Measurements from ENCODE around the gene ADCY4.
A peak's percentile ranks its signal among the peaks of the same experiment; 100 is the strongest.
"Not testable (repeated sequence)": the region's sequence is repeated elsewhere in the genome, so short reads cannot be mapped to it uniquely, and the experiment has no call there.

ADCY4 gene

DNA sequence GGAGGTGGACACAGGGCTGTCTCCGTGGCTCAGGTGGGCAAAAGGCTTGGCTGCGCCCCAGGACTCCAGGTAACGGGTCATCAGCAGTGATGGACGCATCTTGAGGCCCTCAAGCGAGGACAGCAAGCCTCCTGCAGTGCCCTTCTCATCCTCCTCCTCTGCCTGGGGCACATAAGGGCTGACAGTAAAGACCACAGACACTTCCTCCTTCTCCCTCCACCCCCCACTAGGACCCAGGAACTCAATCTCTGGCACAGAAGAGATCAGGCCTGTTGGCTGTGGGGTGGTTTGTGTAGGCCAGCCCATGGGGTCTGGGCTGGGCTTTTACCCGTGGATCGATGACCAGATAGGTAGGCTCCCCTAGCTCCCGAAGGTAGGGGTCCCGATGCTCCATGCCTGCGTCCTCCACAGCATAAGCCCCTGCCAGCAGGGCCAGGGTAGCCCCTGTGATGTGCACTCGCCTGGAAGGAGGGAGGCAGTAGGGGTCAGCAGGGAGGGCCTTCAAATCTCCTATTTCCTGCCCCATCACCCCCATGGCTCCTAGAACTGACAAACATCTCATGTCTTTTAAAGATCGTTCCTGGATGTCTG is 5.7 kb downstream of the ADCY4 start:
- Histone ChIP-seq H3K4ac (ENCODE audit: low read length) (no peak overlapping the region), H4K8ac (ENCODE audit: low read depth, low read length) (no peak overlapping the region), H3K4me1 (ENCODE audit: control insufficient read depth in 2 of 2, insufficient read depth in 1 of 2, low read depth in 1 of 2, low read length in 2 of 2) (peaks cover 2 to 13% of the 10 kb centered on the region in 2 donors), H3K79me1 (ENCODE audit: low read depth, low read length) (no peaks in the 10 kb centered on the region), H3K4me2 (ENCODE audit: insufficient read depth, low read length, poor library complexity, severe bottlenecking) (no peak overlapping the region), H2BK120ac (ENCODE audit: low read depth, low read length) (no peak overlapping the region), H3K27me3 (ENCODE audit: control insufficient read depth in 3 of 3, insufficient read depth in 3 of 3, low read depth in 1 of 3, low read length in 3 of 3) (peaks cover 7 to 67% (median 44%) of the 10 kb centered on the region in 3 experiments), H3K36me3 (replicated peaks in 1 of 2; ENCODE audit: control insufficient read depth in 2 of 2, insufficient read depth in 2 of 2, low read length in 2 of 2) (no peaks in the 10 kb centered on the region), H2AFZ (ENCODE audit: low read length) (peak overlapping the region; percentile 21), H3K23ac (ENCODE audit: low read depth, low read length, poor library complexity) (no peak overlapping the region), H3K4me3 (ENCODE audit: low read length in 2 of 2) (peak overlapping the region in 1 of 2 donors; percentile 35), H3K14ac (ENCODE audit: low read length) (no peak overlapping the region), H4K91ac (ENCODE audit: low read depth, low read length, poor library complexity) (no peak overlapping the region), H3K18ac (ENCODE audit: low read length) (no peak overlapping the region), H3K9me3 (replicated peaks in 1 of 2; ENCODE audit: control insufficient read depth in 2 of 2, insufficient read depth in 1 of 2, low read depth in 1 of 2, low read length in 2 of 2) (no peaks in the 10 kb centered on the region), H2AK5ac (ENCODE audit: low read depth, low read length) (no peak overlapping the region), H2BK5ac (ENCODE audit: low read length) (no peak overlapping the region), H2BK12ac (ENCODE audit: low read length) (no peak overlapping the region), H3K9ac (ENCODE audit: low read depth, low read length, poor library complexity) (no peak overlapping the region), H2BK15ac (ENCODE audit: low read length) (peak overlapping the region; percentile 5), H3K27ac (replicated peaks; ENCODE audit: low read length) (no peak overlapping the region)
- no CpG with 5 or more reads among the region's 12 CpGs for WGBS, 2 donors (ENCODE audit: extremely low coverage in 2 of 2, insufficient read length in 2 of 2, insufficient replicate concordance in 1 of 2)
- no peak for DNase-seq (ENCODE audit: low spot score)

DNA sequence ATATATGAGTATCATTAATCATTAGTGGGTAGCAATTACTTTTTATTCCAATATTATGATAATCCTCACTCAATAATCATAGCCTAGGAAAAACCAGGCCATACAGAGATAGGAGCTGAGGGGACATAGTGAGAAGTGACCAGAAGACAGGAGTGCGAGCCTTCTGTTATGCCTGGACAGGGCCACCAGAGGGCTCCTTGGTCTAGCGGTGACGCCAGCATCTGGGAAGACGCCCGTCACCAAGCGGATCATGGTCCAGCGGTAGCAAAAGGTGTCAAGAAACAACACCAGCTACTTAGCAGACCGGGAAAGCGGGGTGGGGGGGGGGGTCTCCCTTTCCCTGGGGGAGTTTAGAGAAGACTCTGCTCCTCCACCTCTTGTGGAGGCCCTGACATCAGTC is 7.0 kb downstream of the ADCY4 start:
- H3K79me1 ChIP-seq (ENCODE audit: low read depth, low read length); H2BK5ac ChIP-seq (ENCODE audit: low read length); H3K14ac ChIP-seq (ENCODE audit: low read length); DNase-seq (ENCODE audit: low spot score); H3K23ac ChIP-seq (ENCODE audit: low read depth, low read length, poor library complexity); H3K4me2 ChIP-seq (ENCODE audit: insufficient read depth, low read length, poor library complexity, severe bottlenecking); H2BK120ac ChIP-seq (ENCODE audit: low read depth, low read length); H3K4me1 ChIP-seq (ENCODE audit: control insufficient read depth in 2 of 2, insufficient read depth in 1 of 2, low read depth in 1 of 2, low read length in 2 of 2); H3K4me3 ChIP-seq (ENCODE audit: low read length in 2 of 2); H3K9ac ChIP-seq (ENCODE audit: low read depth, low read length, poor library complexity); H3K27ac ChIP-seq (replicated peaks; ENCODE audit: low read length); H4K8ac ChIP-seq (ENCODE audit: low read depth, low read length); H3K9me3 ChIP-seq (replicated peaks in 1 of 2; ENCODE audit: control insufficient read depth in 2 of 2, insufficient read depth in 1 of 2, low read depth in 1 of 2, low read length in 2 of 2); H4K91ac ChIP-seq (ENCODE audit: low read depth, low read length, poor library complexity); H3K18ac ChIP-seq (ENCODE audit: low read length); H2AFZ ChIP-seq (ENCODE audit: low read length); H2BK12ac ChIP-seq (ENCODE audit: low read length); H3K36me3 ChIP-seq (replicated peaks in 1 of 2; ENCODE audit: control insufficient read depth in 2 of 2, insufficient read depth in 2 of 2, low read length in 2 of 2); H3K4ac ChIP-seq (ENCODE audit: low read length); H2BK15ac ChIP-seq (ENCODE audit: low read length); H2AK5ac ChIP-seq (ENCODE audit: low read depth, low read length): not testable (repeated sequence)
- WGBS, 2 donors (ENCODE audit: extremely low coverage in 2 of 2, insufficient read length in 2 of 2, insufficient replicate concordance in 1 of 2) = no CpG with 5 or more reads among the region's 9 CpGs
- H3K27me3 ChIP-seq (ENCODE audit: control insufficient read depth in 3 of 3, insufficient read depth in 3 of 3, low read depth in 1 of 3, low read length in 3 of 3) = peaks cover 0 to 67% (median 32%) of the 10 kb centered on the region in 3 experiments

DNA sequence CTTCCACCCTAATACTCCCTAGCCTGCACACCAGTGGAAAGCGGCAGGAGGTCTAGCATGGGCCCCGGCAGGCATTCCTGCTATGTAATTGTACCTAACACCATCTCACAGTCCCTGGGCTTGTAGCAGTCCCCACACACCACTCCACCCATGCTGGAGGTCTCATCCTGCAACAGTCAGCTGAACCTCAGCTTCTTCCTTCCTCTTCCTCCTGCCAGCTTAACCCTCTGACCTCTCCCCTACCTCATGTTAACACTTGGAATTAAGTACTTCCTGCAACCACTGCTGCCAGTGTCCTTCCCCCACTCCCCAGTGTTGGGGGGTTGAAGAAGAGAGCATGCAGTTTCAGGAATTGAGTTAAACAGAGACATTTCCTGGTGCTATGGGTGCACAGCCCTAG is 7.6 kb downstream of the ADCY4 start:
- peaks cover 0 to 2% of the 10 kb centered on the region in 2 donors for H3K9me3 ChIP-seq (replicated peaks in 1 of 2; ENCODE audit: control insufficient read depth in 2 of 2, insufficient read depth in 1 of 2, low read depth in 1 of 2, low read length in 2 of 2)
- H3K79me1 ChIP-seq (ENCODE audit: low read depth, low read length) = no peaks in the 10 kb centered on the region
- no peak overlapping the region for H3K4ac ChIP-seq (ENCODE audit: low read length)
- H3K27me3 ChIP-seq (ENCODE audit: control insufficient read depth in 3 of 3, insufficient read depth in 3 of 3, low read depth in 1 of 3, low read length in 3 of 3) = peaks cover 0 to 67% (median 26%) of the 10 kb centered on the region in 3 experiments
- no CpG with 5 or more reads among the region's 2 CpGs for WGBS, 2 donors (ENCODE audit: extremely low coverage in 2 of 2, insufficient read length in 2 of 2, insufficient replicate concordance in 1 of 2)
- no peaks in the 10 kb centered on the region for H3K36me3 ChIP-seq (replicated peaks in 1 of 2; ENCODE audit: control insufficient read depth in 2 of 2, insufficient read depth in 2 of 2, low read length in 2 of 2)
- H4K8ac ChIP-seq (ENCODE audit: low read depth, low read length) = peak overlapping the region; percentile 58
- peak overlapping the region; percentile 40 for H3K9ac ChIP-seq (ENCODE audit: low read depth, low read length, poor library complexity)
- H4K91ac ChIP-seq (ENCODE audit: low read depth, low read length, poor library complexity) = no peak overlapping the region
- peaks cover under 1 to 4% of the 10 kb centered on the region in 2 donors for H3K4me1 ChIP-seq (ENCODE audit: control insufficient read depth in 2 of 2, insufficient read depth in 1 of 2, low read depth in 1 of 2, low read length in 2 of 2)
- DNase-seq (ENCODE audit: low spot score) = no peak
- no peak overlapping the region for H2BK120ac ChIP-seq (ENCODE audit: low read depth, low read length)
- no peak overlapping the region for H2BK5ac ChIP-seq (ENCODE audit: low read length)
- no peak overlapping the region for H3K4me3 ChIP-seq (ENCODE audit: low read length in 2 of 2)
- H3K23ac ChIP-seq (ENCODE audit: low read depth, low read length, poor library complexity) = no peak overlapping the region
- H2BK15ac ChIP-seq (ENCODE audit: low read length) = peak overlapping the region; percentile 86
- H3K18ac ChIP-seq (ENCODE audit: low read length) = peak overlapping the region; percentile 73
- no peak overlapping the region for H3K27ac ChIP-seq (replicated peaks; ENCODE audit: low read length)
- H2BK12ac ChIP-seq (ENCODE audit: low read length) = no peak overlapping the region
- peak overlapping the region; percentile 92 for H2AK5ac ChIP-seq (ENCODE audit: low read depth, low read length)
- H3K4me2 ChIP-seq (ENCODE audit: insufficient read depth, low read length, poor library complexity, severe bottlenecking) = no peak overlapping the region
- H2AFZ ChIP-seq (ENCODE audit: low read length) = no peak overlapping the region
- H3K14ac ChIP-seq (ENCODE audit: low read length) = peak overlapping the region; percentile 86

DNA sequence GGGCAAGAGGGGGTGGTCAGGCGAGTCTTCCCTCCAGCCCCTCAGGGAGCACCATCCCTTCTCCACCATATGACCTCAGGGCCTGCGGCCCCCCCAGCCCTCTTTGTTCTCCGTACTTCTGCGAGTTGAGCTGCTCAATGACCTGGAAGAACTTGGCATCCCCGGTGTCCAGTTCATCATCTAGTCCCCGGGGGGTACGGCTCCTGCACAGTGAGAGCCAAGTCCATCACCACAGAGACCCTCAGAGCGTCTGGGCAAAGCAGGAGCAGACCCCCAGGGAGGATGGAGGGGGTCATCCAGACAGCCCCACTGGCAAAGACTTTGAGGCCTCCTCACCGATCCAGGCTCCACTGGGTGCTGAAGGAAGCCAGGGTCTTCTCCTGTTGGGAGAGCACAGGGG is 8.9 kb downstream of the ADCY4 start:
- no peak overlapping the region for H2AFZ ChIP-seq (ENCODE audit: low read length)
- no peak overlapping the region for H3K9ac ChIP-seq (ENCODE audit: low read depth, low read length, poor library complexity)
- H3K4me3 ChIP-seq (ENCODE audit: low read length in 2 of 2) = no peak overlapping the region
- no peak overlapping the region for H3K14ac ChIP-seq (ENCODE audit: low read length)
- no CpG with 5 or more reads among the region's 9 CpGs for WGBS, 2 donors (ENCODE audit: extremely low coverage in 2 of 2, insufficient read length in 2 of 2, insufficient replicate concordance in 1 of 2)
- H3K4me1 ChIP-seq (ENCODE audit: control insufficient read depth in 2 of 2, insufficient read depth in 1 of 2, low read depth in 1 of 2, low read length in 2 of 2) = peaks cover 4% of the 10 kb centered on the region in 2 donors
- H2BK12ac ChIP-seq (ENCODE audit: low read length) = peak overlapping the region; percentile 34
- H3K79me1 ChIP-seq (ENCODE audit: low read depth, low read length) = no peaks in the 10 kb centered on the region
- no peaks in the 10 kb centered on the region for H3K36me3 ChIP-seq (replicated peaks in 1 of 2; ENCODE audit: control insufficient read depth in 2 of 2, insufficient read depth in 2 of 2, low read length in 2 of 2)
- H2BK120ac ChIP-seq (ENCODE audit: low read depth, low read length) = no peak overlapping the region
- no peak overlapping the region for H3K23ac ChIP-seq (ENCODE audit: low read depth, low read length, poor library complexity)
- H3K4ac ChIP-seq (ENCODE audit: low read length) = no peak overlapping the region
- no peak overlapping the region for H4K91ac ChIP-seq (ENCODE audit: low read depth, low read length, poor library complexity)
- H2AK5ac ChIP-seq (ENCODE audit: low read depth, low read length) = peak overlapping the region; percentile 83
- no peak for DNase-seq (ENCODE audit: low spot score)
- H3K27me3 ChIP-seq (ENCODE audit: control insufficient read depth in 3 of 3, insufficient read depth in 3 of 3, low read depth in 1 of 3, low read length in 3 of 3) = peaks cover 0 to 62% (median 13%) of the 10 kb centered on the region in 3 experiments
- H3K18ac ChIP-seq (ENCODE audit: low read length) = no peak overlapping the region
- H3K4me2 ChIP-seq (ENCODE audit: insufficient read depth, low read length, poor library complexity, severe bottlenecking) = no peak overlapping the region
- no peak overlapping the region for H3K27ac ChIP-seq (replicated peaks; ENCODE audit: low read length)
- H2BK5ac ChIP-seq (ENCODE audit: low read length) = peak overlapping the region; percentile 60
- peaks cover 0 to 2% of the 10 kb centered on the region in 2 donors for H3K9me3 ChIP-seq (replicated peaks in 1 of 2; ENCODE audit: control insufficient read depth in 2 of 2, insufficient read depth in 1 of 2, low read depth in 1 of 2, low read length in 2 of 2)
- no peak overlapping the region for H4K8ac ChIP-seq (ENCODE audit: low read depth, low read length)
- H2BK15ac ChIP-seq (ENCODE audit: low read length) = no peak overlapping the region
